D341Med (cell line): ENCODE results near the gene SBK2.
"Not testable (repeated sequence)": the region's sequence is repeated elsewhere in the genome, so short reads cannot be mapped to it uniquely, and the experiment has no call there.

Experiments
- DNase-seq: peaks from one replicate; pipeline ENCODE4 v3.0.0; 2012; ENCODE audit warnings: low spot score

SBK2 gene

DNA sequence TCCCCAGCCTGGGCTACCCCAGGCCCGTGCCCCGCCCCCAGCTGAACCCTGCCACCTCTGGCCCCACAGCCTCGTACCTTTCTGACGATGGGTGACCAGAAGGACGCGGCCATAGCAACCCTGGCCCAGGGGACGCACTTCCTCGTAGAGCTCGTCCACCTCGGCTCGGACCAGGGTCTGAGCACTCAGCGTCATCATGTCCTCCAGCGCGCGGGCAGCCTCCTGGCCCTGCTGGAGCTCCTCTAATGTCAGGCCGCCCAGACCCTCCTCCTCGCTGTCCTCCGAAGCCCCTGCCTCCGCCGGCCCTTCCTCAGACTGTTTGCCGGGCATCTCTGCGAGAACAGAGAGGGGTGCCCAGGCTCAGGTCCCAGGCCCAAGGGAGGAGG is 975 bp downstream of the SBK2 start:
- DNase-seq, result no peak

DNA sequence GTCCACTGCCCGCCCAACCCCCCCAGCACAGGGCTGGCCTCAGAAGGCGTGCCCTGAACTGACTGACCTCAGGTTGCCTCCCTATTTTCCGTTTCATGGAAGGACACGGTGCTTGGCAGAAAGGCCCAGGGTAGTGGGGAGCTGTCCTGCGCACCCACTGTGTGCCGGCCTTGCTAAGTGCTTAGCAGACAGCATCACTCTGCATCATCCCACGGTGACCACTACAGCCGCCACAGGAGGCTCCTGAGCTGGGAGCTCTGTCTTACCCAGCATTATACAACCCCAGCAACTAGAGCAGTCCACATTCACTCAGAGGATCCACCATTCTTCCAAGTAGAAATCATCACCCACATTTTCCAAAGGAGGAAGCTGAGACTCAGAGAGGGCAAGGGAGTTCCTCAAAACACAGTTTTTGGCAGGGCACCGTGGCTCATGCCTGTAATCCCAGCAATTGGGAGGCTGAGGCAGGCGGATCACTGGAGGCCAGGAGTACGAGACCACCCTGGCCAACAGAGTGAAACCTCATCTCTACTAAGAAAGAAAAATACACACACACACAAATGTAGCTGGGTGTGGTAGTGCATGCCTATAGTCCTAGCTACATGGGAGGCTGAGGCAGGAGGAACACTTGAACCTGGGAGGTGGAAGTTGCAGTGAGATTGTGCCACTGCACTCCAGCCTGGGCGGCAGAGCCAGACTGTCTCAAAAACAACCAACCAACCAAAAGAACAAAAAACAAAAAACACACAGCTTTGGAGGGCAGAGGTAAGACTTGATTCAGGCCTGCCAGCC is 1.6 kb downstream of the SBK2 start:
- DNase-seq, result no peak

DNA sequence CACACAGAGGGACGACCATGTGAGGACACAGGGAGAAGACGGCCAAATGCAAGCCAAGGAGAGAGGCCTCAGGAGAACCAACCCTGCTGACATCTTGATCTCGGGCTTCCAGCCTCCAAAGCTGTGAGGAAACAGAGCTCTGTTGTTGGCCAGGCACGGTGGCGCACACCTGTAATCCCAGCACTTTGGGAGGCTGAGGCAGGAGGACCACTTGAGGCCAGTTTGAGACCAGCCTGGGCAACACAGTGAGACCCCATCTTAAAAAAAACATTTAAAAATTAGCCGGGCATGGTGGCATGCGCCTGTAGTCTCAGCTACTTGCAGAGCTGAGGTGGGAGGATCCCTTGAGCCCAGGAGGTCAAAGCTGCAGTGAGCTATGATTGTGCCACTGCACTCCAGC is 2.7 kb downstream of the SBK2 start:
- not testable (repeated sequence) for DNase-seq

DNA sequence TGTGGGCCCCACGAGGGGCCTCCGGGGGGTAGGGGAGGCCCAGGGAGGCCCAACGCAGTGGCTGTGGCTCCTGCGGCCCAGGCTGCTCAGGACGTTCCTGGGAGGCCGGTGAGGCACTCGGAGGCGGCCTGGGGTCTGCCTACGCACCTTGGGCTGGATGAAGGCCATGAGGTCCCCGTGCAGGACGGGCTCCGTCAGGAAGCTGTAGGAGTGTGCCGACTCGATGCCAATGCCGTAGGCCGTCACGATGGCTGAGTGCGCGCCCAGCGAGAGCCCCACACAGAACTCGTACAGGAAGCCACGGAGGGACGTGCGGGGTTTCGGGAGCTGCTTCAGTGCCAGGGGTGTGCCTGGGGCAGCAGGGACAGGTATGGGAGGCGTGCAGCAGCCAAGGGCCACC is 5.9 kb downstream of the SBK2 start:
- DNase-seq, result no peak

DNA sequence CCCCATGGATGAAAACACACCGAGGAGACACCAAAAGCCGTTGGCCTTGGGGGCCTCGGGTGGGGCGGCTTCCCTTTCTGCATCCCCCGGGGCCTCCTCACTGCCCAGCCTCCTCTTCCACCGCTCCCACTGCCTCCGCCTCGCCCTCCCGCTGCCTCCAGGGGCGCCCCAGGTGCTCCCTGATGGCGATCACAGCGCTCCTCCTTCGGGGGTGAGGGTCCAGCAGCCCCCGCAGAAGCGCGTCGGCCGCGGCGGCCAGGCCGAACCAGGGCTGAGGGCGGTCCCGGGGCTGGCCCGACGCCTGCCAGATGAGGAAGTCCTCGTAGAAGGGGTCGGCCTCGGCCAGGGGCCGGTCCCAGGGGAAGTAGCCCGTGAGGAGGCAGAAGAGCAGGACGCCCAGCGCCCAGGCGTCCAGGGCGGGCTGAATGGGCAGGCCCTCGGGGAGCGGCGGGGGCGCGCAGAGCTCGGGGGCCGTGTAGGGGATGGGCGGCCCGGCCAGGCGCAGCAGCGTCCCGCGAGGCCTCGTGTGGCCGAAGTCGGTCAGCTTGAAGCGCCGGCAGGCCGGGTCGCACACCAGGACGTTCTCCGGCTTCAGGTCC is 7.2 kb downstream of the SBK2 start:
- no peak for DNase-seq

DNA sequence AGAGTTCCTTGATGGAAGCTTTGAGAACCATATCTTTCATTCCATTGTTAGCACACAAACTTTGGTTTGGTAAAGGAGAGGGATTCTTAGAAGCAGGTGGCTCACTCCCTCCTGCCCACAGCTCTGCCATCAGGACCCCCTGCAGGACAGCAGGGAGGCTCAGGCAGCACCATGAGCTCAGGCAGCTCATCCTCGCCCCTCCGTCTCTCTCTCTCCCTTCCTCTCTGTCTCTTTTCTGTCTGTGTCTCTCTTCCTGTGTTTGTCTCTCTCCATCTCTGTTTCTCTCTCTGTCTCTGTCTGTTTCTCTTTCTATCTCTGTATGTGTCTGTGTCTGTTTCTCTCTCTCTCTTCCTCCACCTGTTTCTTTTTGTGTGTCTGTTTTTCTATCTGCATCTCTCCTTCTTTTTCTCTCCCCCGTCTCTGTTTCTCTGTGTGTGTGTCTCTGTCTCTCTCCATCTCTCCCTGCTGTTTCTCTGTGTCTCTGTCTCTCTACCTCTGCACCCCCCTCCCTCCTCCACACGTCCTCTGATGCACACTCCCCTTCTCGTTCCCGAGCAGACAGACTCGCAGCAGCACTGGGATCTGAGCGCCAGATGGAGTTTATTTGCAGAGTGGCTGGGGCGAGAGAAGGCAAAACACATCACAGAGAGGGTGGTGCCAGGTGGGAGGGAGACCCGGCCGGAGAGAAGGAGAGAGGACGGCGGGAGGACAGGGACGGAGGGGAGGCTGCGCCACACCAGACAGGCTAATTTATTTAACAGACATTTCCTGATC is 8.7 kb downstream of the SBK2 start:
- peak; percentile 72 for DNase-seq

DNA sequence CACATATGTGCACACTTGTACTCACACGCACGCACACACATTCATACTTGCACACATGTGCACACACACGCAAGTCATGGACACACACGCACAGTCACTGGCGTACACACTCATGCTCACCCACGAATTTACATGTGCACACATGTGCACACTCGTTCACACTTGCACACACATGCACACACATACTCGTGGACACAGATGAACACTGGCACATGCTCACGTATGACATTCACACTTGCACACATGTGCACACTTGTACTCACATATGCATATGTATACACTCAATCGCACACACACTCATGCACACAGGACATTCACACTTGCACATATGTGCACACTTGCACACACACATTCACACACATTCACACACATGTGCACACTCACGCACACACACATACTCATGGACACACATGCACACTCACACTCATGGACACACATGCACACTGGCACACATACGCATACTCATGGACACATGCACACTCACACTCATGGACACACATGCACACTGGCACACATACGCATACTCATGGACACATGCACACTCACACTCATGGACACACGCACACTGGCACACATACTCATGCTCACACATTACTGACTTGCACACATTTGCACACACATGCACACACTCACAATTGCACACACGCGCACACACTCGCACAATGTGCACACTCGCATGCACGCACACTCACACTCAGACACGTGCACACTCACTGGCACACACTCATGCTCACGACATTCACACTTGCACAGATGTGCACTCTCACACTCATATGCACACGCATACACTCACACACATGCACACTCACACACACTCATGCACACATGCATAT is 9.5 kb downstream of the SBK2 start:
- no peak for DNase-seq

DNA sequence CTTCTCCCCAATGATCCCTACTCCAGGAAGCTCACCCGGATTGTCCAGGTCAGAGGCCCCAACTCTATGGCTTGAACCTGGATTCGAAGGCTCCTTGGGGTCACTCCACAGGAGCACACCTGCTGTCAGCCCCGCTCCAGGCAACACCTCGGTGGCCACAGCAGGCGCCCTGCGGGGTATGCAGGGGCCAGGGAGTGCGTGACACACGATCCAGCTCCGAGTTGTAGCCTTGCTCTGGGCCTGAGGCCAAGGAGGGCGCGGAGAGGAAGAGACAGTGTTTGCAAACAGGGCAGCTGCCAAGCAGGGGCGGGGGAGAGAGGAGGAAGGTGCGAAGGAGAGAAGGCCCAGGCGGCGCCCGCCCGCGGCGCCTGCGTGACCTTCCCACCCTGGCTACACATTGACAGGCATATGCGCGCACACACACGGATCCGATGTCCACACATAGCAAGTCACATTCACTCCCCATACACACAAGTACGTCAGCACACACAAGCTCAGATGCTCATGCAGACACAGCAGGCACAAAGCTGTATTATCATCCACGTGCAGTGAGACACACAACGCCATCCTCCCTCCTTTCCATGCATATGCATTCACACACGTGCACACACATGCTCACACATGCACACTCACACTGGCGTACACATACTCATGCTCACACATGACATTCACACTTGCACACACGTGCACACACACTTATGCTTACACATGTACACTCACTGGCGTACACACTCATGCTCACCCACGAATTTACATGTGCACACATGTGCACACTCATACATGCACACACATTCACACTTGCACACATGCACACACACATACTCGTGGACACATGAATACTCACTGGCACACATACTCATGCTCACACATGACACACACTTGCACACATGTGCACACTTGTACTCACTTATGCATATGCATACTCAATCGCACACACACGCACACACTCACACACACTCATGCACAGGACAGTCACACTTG is 10.4 kb downstream of the SBK2 start:
- peak; percentile 64 for DNase-seq

DNA sequence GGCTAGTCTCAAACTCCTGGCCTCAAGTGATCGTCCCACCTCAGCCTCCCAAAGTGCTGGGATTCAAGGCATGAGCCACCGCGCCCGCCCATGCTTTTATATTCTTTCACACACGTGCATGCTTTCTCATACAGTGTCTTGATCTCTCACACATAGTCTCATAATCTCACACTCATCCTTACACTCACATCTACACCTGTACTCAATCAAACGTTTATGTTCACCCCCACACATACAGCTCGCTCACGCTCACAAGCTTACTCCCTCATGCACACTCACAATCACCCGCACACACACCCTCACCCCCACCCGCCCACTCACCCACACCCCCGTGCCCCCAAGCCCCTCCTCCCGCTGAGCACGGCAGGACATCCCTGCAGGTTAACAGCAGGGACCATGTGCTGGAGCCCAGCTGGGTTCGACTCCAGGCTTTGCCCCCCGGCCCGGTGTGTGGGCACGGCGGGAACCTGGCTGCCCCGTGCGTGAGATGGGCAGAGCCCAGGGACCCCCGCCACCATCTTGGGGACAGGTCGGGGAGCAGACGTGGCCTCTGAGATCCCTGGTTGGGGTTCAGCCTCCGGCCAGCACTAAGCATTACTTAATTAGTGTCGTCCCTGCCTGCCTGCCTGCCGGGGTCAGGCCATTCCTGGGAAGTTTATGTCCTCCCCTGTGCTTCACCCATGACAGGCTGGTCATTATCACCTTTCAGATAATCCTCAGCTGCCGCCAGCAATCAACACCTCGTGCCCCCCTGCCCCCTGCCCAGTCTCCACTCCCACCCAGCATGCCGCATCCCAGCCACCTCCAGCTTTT is 11.4 kb downstream of the SBK2 start:
- peak; percentile 34 for DNase-seq

DNA sequence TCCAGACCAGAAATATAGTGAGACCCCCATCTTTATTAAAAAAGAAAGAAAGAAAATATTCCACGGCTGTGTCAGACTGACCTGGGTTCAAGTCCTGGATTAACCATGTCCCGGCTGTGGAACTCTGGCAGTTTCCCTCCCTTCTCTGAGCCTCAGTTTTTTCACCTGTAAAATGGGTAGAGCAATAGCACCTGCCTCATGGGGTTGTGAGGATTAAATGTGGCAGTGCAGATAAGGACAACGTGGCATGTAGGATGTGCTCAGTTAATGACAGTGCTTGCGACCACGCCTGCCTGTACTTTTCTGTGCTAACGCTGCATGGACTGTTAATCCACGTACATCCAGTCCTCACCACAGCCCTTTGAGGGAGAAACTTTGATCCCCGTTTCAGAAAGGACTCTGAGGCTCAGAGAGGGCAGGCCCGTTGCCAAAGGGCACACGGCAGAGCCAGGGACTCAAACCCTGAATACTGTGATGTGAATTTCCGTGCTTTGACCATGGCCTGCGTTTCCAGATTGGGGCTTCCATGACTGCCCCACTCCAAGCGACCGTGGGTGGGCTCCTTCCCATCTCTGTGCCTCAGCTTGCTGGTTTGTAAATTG is 16.1 kb downstream of the SBK2 start:
- no peak for DNase-seq

DNA sequence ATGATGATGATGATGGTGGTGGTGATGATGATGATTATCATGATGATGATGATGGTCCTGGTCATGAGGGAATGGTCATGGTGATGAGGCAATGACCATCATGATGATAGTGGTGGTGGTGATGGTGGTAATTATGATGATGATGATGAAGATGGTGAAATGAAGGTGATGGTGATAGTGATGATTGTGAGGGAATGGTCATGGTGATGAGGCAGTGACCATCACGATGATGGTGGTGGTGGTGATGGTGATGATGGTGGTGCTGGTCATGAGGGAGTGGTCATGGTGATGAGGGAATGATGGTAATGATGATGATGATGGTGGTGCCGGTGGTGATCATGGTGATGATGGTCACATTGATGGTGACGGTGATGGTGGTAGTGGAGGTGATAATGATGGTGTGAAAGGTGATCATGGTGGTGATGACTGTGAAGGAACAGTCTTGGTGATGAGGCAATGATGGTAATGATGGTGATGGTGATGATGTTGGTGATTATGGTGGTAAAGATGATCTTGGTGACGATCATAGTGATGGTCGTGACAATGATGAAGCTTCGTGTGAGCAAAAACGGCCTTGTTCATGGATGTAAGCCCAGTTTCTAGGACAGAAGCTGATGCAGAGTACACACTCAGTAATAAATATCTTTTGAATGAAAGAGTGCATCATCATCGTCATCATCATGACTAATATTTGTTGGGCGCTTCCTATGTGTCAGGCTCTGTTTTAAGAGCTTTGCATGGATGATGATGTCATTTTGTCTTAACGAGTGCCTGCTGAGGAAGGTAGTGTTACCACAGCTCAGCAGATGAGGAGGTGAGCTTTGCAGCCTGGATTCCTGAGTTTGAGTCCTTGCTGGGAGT is 17.3 kb downstream of the SBK2 start:
- DNase-seq, result no peak

DNA sequence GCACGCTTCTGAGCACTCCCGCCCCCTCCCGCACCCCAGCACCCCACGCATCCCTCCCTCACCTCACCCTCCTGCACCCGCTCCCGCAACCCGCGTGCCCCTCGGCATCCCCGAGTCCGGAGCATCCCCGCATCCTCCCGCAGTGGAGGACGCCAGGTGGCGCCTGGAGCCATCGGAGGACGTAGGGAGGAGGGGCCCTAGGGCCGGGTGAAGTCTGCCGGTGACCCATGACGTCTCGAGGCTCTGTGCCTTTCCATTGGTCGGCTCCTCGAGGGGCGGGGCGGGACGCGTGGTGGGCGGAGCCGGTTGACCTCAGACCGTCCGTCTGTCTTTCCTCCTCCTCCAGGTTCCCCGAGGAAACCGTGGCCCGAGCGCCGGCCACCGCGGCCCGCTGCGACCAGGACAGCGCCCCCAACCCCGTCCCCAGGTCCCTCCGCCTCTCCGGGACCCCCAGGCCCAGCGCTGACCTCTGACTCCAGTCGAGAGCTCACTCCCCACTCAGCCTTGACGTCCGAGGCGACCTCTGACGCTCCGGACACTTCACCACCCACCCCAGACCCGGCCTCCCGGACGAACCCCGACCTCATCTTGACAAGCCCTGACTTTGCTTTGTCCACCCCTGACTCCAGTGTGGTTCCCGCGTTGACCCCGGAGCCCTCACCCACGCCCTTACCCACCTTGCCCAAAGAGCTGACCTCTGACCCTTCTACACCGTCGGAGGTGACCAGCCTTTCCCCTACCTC is 19.9 kb downstream of the SBK2 start:
- DNase-seq, result peak; percentile 99

DNA sequence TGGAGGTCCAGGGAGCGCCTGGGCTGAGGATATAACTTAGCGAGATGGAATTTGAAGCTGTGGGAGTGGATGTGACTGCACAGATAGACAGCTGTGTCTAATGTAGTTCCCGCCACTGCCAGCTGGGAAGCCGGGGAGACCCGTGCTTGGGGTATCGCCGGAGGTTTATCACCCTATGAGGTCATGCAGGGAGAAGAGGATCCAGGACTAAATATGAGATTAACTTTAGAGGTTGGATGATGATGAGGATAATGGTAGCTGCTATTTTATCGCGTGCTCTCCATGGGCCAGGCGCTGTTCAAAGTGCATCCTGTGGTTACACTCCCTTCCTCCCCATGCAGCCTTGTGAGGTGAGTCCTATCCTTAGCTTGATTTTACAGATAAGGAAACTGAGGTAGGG is 28.8 kb downstream of the SBK2 start:
- no peak for DNase-seq

DNA sequence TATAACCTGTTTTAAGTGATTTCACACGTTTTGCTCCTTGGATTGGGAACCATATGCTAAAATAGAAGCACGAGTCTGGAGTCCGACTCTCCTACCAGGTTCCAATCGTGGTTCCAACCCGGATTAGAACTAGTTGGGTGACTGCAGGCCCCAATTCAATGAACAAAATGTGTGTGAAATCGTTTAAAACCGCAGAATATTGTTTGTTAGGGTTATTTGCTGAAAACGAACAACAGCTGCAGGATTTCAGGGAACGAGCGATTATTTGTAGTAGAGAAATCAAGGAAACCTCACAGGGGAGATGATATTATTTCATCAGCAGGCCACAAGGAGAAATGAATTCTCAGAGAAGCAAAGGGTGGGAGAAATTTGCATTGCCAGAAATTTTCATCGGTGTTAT is 32.0 kb downstream of the SBK2 start:
- no peak for DNase-seq

DNA sequence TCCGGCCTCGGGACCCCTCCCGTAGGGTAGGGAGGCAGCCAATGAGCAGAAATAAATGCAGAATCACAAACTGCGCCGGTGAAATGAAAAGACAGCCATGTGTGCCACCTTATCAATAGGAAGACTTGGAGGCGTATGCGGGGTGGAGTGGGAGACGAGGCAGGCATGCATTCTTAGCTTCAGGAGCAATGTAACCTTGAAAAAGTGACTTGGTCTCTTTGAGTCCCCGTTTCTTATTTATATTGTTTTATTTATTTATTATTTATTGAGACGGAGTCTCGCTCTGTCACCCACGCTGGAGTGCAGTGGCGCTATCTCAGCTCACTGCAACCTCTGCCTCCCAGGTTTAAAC is 32.7 kb downstream of the SBK2 start:
- no peak for DNase-seq

DNA sequence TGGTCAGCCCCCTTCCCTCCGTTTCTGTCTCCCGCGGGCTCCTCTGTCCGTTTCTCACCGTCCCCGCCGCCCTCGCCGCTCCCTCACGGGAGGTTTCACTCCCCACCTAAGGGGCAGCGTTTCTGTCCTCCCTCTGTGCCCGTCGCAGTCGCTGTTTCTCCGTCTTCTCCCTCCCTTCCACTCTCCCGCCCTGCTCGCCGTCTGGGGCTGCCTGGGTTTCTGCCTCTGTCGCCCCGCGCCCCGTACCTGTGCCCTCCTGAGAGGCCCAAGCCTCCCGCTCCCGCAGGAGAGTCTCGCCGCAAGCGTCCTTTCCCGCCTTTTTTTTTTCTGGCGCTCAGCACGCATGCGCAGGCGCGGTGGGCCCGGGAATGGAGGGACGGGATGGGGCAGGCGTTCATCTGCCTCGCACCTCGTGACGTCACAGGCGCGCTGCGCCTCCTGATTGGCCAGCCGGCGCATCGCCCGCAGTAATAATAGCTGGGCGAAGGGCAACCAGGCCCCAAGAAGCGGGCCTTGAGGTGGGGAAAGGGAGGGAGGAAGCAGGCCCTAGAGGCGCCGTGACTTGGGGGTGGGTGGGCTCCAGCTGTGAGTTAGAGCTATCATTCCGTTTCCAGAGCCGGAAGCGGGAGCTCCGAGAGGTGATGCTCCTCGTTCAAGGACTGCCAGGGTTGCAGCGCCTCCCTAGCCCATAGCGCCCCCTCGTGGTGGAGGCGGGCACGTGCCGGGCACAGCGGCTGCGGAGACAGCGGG is 33.3 kb downstream of the SBK2 start:
- peak; percentile 99 for DNase-seq

DNA sequence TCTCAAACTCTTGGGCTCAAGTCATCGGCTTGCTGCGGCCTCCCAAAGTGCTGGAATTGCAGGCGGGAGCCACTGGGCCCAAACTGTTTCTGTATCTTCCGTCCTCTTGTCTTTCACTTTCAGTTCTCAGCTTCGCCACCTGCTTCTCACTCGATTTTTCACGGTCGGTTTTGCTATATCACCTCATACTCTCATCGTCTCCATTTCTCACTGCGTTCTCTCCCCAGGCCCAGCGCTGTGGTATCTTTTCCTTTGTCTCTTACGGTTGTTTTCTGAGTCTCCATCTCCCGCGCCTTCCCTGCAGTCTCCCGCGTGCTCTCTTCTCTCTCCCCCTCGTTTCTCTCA is 33.8 kb downstream of the SBK2 start:
- no peak for DNase-seq
